ENCODE measurements around the gene NTM.

NTM gene

DNA sequence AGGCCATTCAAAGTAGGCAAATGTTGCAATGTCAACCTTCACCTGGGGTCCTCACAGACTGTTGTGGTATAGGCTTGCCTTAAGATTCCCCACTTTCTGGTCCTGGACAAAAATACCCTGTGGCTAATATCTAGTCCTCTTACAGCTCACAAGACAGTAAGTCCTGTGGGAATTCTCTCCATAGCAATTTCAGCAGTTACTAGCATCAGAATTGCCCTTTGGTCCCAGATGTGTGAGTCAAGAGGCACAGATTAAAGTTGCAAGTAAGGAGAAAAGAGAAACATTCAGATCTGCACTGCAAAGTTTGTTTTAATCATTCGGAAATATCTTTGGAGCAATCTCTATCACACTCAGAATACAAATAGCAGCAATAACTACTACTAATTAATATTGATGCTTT, 420.2 kb downstream of the NTM start:
- no peak for DNase-seq (ENCODE audit: low spot score)
- TF ChIP-seq, protein P1, sequence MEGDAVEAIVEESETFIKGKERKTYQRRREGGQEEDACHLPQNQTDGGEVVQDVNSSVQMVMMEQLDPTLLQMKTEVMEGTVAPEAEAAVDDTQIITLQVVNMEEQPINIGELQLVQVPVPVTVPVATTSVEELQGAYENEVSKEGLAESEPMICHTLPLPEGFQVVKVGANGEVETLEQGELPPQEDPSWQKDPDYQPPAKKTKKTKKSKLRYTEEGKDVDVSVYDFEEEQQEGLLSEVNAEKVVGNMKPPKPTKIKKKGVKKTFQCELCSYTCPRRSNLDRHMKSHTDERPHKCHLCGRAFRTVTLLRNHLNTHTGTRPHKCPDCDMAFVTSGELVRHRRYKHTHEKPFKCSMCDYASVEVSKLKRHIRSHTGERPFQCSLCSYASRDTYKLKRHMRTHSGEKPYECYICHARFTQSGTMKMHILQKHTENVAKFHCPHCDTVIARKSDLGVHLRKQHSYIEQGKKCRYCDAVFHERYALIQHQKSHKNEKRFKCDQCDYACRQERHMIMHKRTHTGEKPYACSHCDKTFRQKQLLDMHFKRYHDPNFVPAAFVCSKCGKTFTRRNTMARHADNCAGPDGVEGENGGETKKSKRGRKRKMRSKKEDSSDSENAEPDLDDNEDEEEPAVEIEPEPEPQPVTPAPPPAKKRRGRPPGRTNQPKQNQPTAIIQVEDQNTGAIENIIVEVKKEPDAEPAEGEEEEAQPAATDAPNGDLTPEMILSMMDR (IDR thresholded peaks at IDR 0.05; ENCODE audit: extremely low read depth, missing control alignments): no peak

DNA sequence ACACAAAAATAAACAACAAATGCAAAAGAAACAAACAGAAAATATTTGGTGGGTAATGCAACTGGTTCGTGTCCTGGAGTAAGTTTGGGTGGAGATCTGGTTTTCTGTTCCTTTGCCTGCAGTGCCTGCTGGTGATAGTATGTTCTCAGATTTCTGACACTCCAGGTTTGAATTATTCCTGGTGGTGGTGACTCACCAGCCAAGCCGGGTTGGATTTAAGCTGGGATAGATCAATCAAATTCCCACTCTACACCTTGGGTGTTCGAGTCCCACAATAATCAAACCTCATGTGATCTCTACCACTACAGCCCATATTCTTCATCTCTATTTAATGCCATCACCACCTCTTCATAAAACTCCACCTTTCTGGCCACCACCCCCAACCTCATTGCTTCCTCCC, 421.8 kb downstream of the NTM start:
- TF ChIP-seq, protein P1 (IDR thresholded peaks at IDR 0.05; ENCODE audit: extremely low read depth, missing control alignments): no peak
- DNase-seq (ENCODE audit: low spot score): no peak

DNA sequence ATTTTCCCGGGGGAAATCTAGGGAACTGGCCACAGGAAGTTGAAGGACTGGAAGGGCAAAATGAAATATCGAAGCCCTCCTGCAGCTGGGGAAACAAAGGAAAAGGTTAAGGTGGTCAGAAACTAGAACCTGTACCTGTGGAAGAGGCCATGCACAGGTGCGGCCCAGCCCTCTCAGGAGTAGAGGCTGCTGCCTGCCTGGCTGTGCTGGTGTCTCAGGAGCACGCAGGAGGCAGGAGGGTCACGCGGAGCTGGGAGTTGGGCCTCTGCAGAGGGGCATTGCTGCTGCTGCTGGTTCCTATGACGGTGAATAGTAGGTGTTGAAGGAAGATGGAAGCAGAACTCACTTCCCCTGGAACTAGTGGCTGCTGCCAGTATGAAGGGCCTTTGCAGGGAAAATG, 425.7 kb downstream of the NTM start:
- TF ChIP-seq, protein P1 (IDR thresholded peaks at IDR 0.05; ENCODE audit: extremely low read depth, missing control alignments): no peak
- DNase-seq (ENCODE audit: low spot score): no peak

DNA sequence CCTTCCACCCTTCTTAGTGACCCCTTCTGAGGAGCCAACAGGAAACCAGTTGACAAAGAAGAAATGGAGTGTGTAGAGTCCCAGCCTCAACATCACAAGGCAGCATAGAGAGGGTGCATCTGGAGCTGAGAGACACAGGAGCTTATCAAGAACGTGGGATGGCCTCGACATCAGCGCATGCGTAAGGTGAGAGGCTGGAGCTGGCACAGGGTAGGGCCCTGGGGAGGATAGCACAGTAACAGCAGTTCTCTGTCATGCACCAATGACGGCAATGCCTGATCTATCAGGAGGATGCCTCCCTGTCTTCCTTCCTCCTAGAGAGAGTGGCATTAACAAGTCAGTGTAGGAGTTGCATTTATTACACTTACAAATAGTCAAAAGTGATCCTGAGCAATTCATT, 426.1 kb downstream of the NTM start:
- TF ChIP-seq, protein P1 (IDR thresholded peaks at IDR 0.05; ENCODE audit: extremely low read depth, missing control alignments): no peak
- no peak for DNase-seq (ENCODE audit: low spot score)

DNA sequence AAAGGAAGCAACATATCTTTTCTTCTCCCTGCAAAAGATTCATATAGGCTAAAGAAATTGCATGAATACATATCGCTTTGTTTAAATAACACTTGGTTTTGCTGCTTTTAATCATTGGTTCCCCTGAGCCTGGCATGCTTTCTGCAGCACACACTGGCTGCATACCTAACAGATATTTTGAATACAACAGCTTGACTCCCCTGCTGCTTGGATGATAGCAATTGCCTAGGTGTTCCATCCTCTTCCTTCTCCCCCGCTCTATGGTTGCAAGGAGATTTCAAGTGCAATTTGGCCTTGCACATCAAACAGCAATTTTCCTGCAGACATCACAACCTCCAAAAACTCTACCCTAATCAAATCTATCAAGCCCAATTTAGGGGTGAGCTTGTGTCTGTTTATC, 430.0 kb downstream of the NTM start:
- TF ChIP-seq, protein P1 (IDR thresholded peaks at IDR 0.05; ENCODE audit: extremely low read depth, missing control alignments): no peak
- DNase-seq (ENCODE audit: low spot score): no peak

DNA sequence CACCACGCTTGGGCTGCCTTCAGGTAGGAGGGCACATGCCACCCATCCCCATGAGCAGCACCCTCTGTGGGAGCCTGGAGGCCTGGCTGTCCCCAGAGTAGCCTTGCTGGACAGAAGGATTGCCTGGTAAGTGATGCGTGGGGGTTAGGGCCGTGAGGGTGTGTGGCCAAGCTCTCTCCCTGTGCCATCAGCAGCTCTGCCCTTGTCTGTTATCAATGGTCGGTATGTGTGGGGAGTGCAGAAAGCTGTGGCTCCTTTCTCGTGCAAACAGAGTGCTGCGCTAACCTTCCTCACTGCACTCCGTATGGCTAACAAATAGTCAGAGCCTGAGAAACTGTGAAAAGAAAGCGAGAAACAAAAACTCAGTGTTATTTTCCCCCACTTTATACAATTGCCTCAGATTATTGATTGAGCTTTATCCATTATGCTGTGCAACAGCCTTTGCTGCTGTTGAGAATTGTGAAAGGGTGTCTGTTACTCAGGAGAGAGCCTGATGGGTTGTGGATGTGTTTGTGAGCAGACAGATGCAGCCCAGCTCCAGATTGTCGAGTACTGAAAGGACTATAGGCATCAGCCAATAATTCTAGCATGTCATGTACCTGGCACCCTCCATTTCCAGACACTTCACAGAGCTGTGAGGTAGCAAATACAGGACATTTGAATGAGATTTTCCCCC, 432.2 kb downstream of the NTM start:
- TF ChIP-seq, protein P1 (IDR thresholded peaks at IDR 0.05; ENCODE audit: extremely low read depth, missing control alignments): no peak
- no peak for DNase-seq (ENCODE audit: low spot score)

DNA sequence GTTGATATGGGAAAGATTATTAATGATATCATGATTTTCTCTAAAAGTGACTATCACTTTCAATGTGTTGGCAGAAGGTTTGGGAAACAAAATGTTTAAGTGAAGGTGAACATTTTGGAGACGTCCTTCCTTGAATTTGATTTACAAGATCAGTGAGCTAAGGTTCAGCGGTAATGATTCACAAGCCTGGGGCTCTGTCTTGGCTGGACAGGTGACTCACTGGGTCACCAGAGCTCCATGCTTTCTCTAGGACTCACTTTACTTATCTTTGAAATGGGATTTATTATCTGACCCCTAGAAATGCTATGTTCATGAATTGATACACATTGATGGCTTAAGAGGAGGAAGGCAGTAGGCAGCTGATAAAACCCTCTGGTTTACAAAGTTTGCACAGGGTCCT, 437.5 kb downstream of the NTM start:
- DNase-seq (ENCODE audit: low spot score): no peak
- TF ChIP-seq, protein P1 (IDR thresholded peaks at IDR 0.05; ENCODE audit: extremely low read depth, missing control alignments): no peak
